Measurements from ENCODE around the gene RFX3.

DNA sequence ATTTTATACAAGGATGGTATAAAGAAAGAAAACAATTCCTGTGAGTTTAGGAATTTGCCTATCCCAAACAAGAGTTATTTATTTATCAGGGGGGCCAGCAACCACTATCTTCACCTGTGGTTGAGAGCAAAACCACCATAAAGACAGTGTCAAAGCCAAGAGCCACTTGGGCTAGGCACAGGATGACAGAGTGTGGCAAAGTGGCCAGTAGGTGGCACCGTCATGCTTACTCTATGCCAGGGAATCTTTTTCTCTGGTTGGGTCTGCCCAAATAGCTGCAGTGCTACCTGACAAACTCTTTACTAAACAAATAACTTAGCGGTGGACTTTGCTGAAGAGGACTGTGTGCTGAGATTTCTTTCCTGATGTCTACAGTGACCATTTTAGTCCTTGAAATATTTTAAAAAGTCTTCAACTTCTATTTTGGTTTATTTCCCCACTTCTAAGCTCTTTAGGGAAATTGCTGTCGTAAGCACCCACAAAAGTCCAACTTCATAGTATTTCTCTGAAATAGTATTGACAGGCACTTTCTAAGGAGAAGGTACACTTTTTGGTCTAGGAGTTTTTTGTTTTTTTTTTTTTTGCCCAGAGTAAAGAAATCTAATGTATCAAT lies 285.0 kb downstream of the RFX3 start:
- no peak for TF ChIP-seq EZH2phosphoT487 (IDR thresholded peaks at IDR 0.05; ENCODE audit: borderline replicate concordance, low read length)
- peak; percentile 80 for TF ChIP-seq CTCF (conservative IDR thresholded peaks at IDR 0.05; ENCODE audit: low read depth, low read length)
